ENCODE measurements around the gene MLXIPL.

GRCh38 chr7:73612598-73613269 lies 11.6 kb downstream of the MLXIPL start:
- TF ChIP-seq CTCF (IDR thresholded peaks at IDR 0.05; ENCODE audit: low read depth, low read length, missing input control) (no peak), SP1 (IDR thresholded peaks at IDR 0.05) (peak; percentile 94), ZBTB33 (IDR thresholded peaks at IDR 0.05) (peak; percentile 82), YY1 (IDR thresholded peaks at IDR 0.05) (peak; percentile 64), EGR1 (IDR thresholded peaks at IDR 0.05; ENCODE audit: low read depth in 2 of 2) (peak in 1 of 2 donors; percentile 41)

All from liver (tissue), 3 donors.